Endometrium (tissue), 2 donors: ENCODE measurements around the gene NUDT4B.
A peak's percentile ranks its signal among the peaks of the same experiment; 100 is the strongest.
"Not testable (repeated sequence)": the region's sequence is repeated elsewhere in the genome, so short reads cannot be mapped to it uniquely, and the experiment has no call there.

Experiments
- FAIRE-seq: peaks from 2 replicates; lab custom pipeline; 2012; peaks lifted over from hg19 to GRCh38; lab: Jason Lieb, UNC
- donor health status: control.
- donor health status: control.

The NUDT4B gene

DNA sequence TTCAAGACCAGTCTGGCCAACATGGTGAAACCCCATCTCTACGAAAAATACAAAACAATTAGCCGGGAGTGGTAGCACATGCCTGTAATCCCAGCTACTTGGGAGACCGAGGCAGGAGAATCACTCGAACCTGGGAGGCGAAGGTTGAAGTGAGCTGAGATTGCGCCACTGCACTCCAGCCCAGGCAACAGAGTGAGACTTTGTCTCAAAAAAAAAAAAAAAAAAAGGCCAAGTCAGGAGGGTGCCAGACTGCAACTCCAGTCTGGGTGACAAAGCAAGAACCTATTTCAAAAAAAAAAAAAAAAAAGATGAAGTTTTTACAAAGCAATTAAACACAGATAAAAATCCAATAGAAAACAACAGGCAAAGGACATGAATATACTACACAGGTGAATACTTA lies 9.9 kb upstream of the NUDT4B start:
- FAIRE-seq: not testable (repeated sequence)

DNA sequence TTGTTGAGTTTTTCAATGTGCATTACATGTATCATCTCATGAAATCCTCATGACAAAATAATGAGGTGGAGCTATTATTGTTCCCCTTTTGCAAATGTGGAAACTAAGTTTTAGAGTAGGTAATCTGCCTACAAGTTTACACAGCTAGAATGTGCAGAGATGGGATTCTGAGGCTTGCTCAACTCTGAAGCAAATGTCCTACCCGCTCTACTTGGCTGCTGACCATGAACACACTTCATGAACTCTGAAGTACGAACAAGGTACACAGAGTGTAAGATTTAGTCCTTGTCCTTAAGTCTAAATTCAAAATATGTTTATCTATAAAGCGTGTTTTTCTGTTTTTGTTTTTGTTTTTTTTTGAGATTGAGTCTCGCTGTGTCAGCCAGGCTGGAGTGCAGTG lies 5.4 kb upstream of the NUDT4B start:
- FAIRE-seq: not testable (repeated sequence)

DNA sequence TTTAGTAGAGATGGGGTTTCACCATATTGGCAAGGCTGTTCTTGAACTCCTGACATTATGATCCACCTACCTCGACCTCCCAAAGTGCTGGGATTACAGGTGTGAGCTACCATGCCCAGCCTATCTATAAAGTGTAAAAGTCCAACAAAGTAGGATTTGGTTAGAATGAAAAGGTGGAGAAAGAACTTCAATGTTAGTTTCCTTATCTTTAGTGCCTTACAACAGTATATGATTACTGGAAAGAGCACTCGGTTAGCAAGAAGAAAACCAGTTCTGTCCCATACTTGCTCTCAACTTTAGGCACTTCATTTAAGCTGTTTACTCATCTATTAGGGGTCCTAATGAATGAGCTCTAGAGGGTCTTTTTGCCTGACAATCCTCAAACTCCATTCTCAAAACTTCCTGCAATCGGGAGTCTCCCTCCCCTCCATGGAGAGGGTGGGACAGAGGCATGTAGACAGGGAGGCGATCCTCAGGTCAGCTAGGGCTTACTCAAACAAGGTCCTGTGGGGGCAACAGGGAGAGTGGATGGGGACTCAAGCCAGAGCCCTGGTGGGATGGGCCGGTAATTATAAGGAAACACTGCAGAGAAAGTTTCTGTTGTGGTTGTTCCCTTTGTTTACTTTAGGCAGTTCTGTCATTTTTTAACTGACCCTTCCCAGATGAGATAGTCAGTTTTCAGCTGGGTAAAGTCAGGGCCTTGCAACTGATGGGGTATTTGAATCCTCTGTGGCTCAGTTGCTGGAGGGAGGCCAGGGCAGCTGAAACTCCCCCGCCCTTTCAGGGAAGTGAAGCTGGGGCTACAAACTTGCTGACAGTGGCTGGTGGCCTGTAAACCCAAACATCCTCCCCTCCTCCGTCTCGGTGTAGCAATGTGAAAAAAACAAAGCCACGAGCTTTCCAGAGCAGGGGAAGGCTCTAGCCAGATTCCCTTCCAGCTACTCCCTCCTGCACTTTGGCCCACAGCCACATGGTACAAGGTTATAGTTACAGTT lies 4.6 kb upstream of the NUDT4B start:
- not testable (repeated sequence) for FAIRE-seq

DNA sequence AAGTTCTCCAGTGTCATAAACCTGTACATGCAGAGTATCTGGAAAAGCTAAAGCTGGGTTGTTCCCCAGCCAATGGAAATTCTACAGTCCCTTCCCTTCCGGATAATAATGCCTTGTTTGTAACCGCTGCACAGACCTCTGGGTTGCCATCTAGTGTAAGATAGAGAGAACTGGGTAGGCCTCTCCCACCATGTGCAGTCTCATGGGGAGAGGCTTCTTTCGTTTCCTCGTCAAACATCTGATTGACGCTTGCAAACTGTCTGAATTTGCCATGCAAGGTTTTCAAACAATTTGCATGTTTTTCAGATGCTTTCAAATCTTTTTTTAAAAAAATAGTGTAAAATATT lies 734 bp downstream of the NUDT4B start:
- FAIRE-seq: peak; percentile 29

DNA sequence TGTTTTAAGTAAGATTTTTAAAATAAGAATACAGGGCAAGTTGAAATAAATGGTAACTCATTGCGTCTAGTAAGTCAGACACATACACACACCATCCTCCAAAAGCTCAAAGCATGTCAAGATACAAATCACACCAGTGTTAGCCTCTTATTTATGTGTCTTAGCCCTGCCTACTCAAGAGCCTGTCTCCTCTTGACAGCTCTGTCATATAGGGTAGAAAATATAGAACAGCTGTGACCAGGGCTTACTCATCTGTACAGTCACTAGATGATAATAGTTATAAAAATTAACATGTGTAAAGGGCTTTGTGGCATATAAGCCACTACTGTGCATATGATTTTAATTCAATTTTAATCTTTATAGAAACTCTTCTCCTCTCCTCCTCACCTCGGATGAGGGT lies 7.7 kb downstream of the NUDT4B start:
- not testable (repeated sequence) for FAIRE-seq

DNA sequence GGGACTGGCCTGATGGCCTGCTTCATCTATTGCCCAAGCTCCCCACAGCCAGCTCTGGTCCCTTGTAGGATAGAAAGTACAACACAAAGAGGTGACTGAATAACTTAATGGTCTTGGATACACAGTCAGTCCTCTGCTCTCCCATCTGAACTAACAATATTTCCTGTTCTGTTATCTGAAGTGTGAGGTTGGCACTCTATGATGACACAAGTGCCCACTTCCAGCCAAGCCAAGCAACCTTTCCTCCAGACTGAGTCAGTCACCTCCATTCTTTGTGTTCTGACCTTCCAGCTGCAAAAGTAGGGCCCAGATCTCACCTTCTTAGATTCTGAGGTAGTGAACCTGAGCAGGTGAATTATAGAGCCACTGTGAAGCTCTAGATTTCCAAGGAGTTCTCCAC lies 8.9 kb downstream of the NUDT4B start:
- FAIRE-seq: not testable (repeated sequence)

DNA sequence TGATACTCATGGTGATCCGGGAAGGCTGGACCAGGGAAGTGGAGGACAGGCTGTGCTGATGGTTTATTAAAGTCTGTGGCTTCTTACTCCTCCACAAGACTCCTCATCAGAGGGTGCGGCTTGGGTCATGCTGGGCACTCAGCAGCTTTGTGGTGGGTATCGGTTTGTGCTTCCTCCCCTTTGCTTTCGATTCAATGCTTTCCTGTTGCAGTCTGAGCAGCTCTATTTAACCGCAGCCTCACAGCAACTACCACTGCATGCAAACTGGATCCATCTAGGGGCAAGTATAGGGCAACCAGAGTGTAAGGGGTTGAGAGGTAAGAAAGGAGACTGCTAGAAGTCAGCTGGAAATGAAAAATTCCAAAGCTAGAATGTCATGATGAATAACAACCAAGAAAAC lies 9.8 kb downstream of the NUDT4B start:
- not testable (repeated sequence) for FAIRE-seq

DNA sequence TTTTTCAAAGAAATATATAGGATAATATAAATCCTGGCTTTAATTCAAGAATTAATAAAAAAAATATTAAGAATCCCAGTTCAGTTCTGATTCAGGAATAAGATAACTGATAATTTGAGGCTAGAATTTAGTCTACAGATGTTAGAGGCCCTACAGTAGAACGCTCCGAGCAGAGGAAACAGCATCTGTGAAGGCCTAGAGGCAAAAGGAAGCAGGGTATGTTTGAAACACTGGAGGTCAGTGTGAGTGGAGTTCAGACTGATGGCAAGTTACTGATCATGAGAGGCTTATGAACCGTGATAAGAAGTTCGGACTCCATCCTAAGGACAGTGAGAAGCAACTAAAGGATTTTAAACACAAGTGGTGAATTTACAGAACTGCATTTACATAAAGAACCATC lies 10.4 kb downstream of the NUDT4B start:
- FAIRE-seq: not testable (repeated sequence)

DNA sequence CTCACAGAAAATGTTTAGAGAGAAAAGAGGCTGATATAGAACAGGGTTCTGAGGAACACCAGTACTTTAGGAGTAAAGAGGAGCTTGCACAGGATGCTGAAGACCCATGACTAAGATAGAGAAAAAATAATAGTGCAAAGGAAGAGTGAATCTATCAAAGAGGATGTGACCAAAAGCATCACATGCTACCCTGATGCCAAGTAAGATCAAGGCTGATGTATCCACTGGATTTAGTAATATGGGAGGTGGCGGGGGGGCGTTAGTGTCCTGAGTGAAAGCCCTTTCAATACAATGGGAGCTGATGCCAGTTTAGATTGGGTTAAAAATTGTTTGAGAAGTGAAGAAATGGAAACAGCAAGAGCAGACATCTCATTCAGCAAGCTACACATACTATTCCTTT lies 11.2 kb downstream of the NUDT4B start:
- FAIRE-seq: not testable (repeated sequence)

DNA sequence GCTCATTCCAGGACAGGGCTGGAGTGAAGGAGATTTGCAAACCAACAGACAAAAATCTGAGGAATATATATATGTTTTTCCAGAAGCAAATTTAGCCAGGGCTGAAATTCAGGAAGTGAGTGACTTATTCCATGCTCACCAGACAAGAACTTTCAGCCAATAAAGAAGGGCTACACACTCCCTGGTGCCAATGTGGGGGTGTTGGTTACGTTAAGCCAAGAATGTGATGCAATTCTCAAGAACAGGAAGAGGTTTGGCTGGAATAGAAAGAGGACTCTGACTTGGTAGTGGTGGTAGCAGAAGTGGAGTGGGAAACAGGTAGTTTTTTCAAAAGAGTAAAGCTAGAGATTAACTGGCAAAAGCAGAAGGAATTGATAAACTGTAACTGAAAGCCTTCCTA lies 11.6 kb downstream of the NUDT4B start:
- FAIRE-seq: not testable (repeated sequence)

DNA sequence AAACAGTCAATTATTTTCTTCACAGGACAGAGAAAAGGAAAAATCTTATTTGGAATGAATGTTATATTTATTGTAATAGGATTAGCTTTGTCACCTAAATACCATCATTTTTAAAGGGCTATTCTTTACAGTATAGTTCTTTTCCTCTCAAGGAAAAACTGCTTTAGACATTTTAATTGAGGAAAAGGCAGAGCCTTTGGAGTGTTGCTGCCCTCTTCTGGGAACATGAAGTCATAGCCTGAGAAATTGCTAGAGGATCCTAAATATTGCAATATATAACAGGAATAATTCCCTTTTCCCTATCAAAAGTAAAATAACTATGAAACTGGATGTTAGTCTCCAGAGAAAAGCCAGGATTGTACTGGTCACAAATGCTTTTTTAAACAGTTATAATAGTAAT lies 12.8 kb downstream of the NUDT4B start:
- peak; percentile 92 for FAIRE-seq

DNA sequence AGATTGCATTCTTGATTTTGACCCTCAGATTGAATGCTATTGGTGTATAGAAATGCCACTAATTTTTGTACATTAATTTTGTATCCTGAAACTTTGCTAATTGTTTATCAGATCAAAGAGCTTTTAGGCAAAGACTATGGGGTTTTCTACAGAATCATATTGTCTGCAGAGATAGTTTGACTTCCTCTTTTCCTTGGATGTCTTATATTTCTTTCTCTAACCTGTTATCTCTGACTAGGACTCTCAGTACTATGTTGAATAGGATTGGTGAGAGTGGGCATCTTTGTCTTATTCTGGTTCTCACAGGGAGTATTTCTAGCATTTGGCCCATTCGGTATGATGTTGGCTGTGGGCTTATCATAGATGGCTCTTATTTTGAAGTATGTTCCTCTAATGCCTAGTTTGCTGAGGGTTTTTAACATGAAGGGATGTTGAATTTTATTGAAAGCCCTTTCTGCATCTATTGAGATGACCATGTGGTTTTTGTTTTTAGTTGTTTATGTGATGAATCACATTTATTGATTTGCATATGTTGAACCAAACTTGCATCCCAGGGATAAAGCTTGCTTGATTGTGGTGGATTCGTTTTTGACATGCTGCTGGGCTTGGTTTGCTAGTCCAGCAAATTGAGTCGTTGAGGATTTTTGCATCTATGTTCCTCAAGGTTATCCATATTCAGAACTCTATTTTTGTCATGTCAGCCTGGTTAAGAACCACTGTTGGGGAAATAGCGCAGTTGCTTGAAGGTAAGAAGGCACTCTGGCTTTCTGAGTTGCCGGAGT lies 16.9 kb downstream of the NUDT4B start:
- FAIRE-seq: not testable (repeated sequence)

DNA sequence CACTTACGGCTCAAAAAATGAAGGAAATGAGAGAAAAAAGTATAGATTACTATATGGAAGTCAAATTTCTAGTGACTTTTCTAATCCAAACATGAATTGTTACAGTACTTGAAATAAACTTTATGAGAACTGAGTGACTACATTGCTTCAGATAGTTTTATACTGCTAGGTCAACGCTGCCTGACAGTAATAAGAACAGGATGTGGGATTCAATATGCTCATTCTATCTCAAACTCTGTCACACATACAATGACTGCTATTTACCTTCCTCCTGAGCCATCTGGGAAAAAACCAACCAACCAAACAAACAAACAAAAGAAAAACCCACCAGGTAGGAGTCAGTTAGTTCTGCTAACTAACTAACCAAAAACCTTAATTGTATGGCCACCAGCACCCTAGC lies 20.0 kb downstream of the NUDT4B start:
- FAIRE-seq: not testable (repeated sequence)

DNA sequence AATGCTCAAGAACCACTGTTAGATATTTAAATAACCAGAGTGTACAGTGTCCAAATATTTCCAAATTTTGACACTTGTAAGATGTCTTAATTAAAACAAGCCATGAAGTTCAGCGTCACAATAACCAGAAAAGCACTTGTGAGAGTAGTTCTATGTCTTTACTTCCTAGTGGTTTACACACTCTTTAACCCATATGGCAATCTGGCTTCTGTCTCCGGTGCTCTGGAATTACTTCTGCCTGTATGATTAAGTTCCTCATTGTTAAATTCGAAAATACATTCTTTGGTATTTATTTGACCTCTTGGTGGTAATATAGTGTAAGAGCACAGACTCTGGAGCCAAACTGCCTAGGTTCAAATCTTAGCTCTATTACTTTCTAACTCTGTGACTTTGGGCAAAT lies 20.9 kb downstream of the NUDT4B start:
- not testable (repeated sequence) for FAIRE-seq

DNA sequence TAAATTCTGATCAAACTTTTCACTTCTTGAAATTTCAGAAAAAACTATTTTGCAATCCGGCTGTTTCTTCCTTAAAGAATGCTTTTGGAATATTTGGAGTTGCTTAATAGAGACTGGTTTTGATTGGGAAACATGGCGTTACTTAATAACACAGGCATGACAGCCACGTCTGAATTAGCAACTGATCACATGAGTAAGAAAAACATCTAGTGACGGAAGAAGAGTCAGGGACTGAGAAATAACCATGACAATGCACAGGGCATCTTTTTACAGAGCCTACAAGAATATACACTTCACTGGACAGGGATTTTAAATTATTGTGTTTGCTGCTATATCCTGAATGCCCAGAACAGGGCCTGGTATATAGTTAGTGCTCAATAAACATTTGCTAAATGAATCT lies 25.1 kb downstream of the NUDT4B start:
- not testable (repeated sequence) for FAIRE-seq

DNA sequence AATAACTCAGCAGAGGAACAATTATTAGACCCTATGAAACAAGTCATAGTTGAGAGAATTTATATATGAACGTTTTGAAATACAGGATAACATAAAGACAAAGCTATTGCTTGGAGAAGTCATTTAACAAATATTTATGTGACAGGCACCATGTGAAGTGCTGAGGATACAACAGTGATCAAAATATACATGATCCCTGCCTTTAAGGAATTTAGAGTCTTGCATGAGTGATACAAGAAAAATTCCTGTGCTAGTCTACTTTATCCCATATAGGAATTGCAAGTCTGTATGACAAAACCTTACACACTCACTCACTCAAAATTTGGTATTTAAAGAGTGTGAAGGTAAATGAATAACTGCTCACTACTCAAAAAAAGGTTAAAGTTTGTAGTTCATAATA lies 25.5 kb downstream of the NUDT4B start:
- FAIRE-seq: not testable (repeated sequence)

DNA sequence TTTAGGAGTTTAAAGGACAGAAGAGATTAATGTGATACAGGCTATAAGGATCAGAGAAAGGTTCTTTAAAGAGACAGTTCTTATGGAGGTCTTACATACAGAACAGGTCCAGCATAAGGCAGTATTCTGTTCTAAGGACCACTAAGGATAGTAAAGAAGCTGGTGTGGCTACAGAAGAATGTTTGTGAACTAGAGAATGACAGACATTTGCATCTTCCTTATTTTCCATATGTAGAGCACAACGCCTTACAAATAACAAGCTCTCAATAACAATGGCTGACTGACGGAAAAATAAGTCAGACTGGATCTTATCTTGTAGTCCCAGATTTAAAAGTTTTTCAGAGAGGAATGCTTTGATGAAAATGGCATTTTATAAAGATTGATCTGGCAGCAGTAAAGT lies 26.7 kb downstream of the NUDT4B start:
- FAIRE-seq: not testable (repeated sequence)

DNA sequence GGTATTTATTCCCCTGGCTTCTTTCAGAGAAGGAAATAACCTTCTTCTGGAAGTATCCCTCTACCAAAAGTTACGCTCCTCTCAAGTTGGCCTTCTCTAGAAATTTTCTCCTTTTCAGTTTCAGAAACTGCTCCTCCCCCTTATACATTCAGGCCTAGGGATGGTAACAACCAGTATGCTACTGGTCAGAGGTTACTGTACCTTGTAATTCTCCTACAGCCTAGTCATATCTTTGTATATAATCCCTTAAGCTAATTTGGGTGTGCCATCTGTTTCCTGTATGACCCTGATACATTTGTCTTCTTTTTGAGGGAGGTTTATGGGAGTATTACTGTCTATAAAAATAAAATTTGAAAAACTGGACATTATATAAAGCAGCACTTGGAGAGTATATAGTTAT lies 29.1 kb downstream of the NUDT4B start:
- not testable (repeated sequence) for FAIRE-seq

DNA sequence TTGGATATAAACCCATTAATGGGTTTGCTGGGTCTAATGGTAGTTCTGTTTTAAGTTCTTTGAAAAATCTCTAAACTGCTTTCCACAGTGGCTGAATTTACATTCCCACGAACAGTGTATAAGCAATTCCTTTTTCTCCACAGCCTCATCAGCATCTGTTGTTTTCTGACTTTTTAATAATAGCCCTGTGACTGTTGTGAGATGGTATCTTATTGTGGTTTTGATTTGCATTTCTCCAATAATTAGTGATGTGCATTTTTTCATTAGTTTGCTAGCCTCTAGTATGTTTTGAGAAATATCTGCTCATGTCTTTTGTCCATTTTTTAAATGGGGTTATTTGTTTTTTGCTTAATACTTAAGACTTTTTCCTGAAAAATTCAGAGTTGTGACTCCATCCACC lies 31.8 kb downstream of the NUDT4B start:
- not testable (repeated sequence) for FAIRE-seq

DNA sequence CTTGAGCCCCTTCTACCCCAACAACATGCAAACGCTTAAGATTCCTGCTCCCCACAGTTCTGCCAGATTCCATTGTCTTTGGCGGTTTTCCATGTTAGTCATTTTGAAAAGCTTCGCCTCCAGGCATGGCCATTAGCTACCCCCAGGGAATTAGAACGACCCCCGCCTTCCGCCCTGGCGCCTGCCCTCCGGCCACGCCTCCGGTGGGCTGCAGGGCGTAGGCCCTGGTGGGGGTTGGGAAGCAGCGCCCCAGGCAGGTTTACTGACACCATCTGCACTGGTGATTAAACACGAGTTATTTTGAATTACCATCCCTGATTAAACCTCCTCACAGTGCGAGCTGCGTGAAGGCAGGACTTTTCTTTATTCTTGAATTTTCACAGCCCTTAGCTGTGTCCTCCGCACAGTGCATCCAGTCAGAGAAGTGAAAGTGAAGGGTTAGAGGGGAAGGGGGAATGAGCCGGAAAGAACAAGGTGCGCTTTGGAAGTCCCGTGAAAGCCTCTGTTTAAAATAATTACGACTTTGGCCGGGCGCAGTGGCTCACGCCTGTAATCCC lies 43.0 kb downstream of the NUDT4B start:
- FAIRE-seq: not testable (repeated sequence)

DNA sequence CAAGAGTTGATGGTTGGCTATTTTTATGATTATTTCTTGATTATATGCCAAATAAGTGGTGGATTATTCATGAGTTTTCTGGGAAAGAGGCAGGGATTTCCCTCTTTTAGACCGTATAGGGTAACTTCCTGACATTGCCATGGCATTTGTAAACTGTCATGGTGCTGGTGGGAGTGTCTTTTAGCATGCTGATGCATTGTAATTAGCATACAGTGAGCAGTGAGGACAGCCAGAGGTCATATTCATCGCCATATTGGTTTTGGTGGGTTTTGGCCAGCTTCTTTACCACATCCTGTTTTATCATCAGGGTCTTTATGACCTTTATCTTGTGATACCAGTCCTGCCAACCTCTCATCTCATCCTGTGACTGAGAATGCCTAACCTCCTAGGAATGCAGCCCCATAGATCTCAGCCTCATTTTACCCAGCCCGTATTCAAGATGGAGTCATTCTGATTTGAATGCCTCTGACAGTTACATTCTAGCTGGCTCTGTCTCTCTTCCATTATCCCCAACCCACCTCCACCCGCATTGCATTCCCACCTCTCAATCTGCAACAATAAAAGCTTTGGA lies 45.3 kb downstream of the NUDT4B start:
- not testable (repeated sequence) for FAIRE-seq
